ENCODE results near the gene MID2. TPM values are rescaled to one million over a fixed set of nuclear protein-coding genes. Genes with fewer than 3 reads are reported as not detected.

Gene MID2
- total RNA-seq, 1 experiment from 2014 or later: 1.6 TPM

DNA sequence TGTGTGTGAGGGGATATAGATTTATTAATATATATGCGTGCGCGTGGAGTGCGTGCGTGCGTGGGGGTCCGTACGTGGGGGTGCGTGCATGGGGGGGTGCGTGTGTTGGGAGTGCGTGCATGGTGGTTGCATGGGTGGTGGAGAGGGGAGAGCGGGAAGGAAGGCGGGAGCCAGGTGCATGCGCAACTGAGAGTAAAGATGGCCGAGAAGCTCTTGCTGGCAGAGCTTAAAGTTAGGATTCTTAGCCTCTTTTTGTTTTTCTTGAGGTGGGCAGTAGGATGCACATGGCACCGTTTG lies 110.7 kb downstream of the MID2 start:
- H4K5ac ChIP-seq (ENCODE audit: insufficient read length, low read depth, low read length): no peak overlapping the region
- no peak overlapping the region for H2BK12ac ChIP-seq (ENCODE audit: insufficient read length, low read depth, low read length)
- H3T11ph ChIP-seq (ENCODE audit: low read length): no peak overlapping the region
- Mint-ChIP-seq H3K27me3 (ENCODE audit: low read depth) (peaks cover 3% of the 10 kb centered on the region), H3K4me1 (peaks cover 5 to 15% of the 10 kb centered on the region in 2 experiments; a peak in 3 of 4 replicates), H3K36me3 (ENCODE audit: insufficient read depth in 1 of 3, low read depth in 3 of 3) (peaks cover 0 to 16% (median 8%) of the 10 kb centered on the region in 3 experiments; a peak in 4 of 7 replicates), H3K9me3 (peaks cover 0 to 32% of the 10 kb centered on the region in 2 experiments; a peak in 2 of 5 replicates), H3K4me3 (peak overlapping the region in 1 of 2 experiments; percentile 84; a peak in 2 of 5 replicates), H3K27ac (no peak overlapping the region)
- H3K4ac ChIP-seq (ENCODE audit: low read depth, low read length): no peak overlapping the region
- no peaks in the 10 kb centered on the region; the same call in 1 of the 2 replicates for H3K4me1 ChIP-seq (ENCODE audit: insufficient read depth, low read length)
- TF ChIP-seq, protein P1, sequence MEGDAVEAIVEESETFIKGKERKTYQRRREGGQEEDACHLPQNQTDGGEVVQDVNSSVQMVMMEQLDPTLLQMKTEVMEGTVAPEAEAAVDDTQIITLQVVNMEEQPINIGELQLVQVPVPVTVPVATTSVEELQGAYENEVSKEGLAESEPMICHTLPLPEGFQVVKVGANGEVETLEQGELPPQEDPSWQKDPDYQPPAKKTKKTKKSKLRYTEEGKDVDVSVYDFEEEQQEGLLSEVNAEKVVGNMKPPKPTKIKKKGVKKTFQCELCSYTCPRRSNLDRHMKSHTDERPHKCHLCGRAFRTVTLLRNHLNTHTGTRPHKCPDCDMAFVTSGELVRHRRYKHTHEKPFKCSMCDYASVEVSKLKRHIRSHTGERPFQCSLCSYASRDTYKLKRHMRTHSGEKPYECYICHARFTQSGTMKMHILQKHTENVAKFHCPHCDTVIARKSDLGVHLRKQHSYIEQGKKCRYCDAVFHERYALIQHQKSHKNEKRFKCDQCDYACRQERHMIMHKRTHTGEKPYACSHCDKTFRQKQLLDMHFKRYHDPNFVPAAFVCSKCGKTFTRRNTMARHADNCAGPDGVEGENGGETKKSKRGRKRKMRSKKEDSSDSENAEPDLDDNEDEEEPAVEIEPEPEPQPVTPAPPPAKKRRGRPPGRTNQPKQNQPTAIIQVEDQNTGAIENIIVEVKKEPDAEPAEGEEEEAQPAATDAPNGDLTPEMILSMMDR (conservative IDR thresholded peaks at IDR 0.05): no peak
- H4K8ac ChIP-seq (replicated peaks; ENCODE audit: insufficient read length, low read depth, low read length): no peak overlapping the region
- H3K79me2 ChIP-seq (ENCODE audit: insufficient read depth, low read length): no peaks in the 10 kb centered on the region
- no peak overlapping the region for H3K18ac ChIP-seq (ENCODE audit: insufficient read length, low read depth, low read length)
- H2BK120ac ChIP-seq (ENCODE audit: low read depth, low read length, poor library complexity, severe bottlenecking): no peak overlapping the region
- H3K56ac ChIP-seq (ENCODE audit: insufficient read length, low read depth, low read length): no peak overlapping the region
- H3K23ac ChIP-seq (ENCODE audit: insufficient read length, low read depth, low read length): no peak overlapping the region
- H4K91ac ChIP-seq (ENCODE audit: insufficient read length, low read depth, low read length): no peak overlapping the region
- no CpG with 5 or more reads among the region's 16 CpGs for WGBS (ENCODE audit: extremely low coverage, insufficient read length, low lambda C conversion rate)
- peak overlapping the region; percentile 5 for H3K9ac ChIP-seq (ENCODE audit: extremely low read depth, insufficient read length, low read length)
- H3K23me2 ChIP-seq (ENCODE audit: insufficient read length, low read depth, low read length, poor library complexity, severe bottlenecking): no peaks in the 10 kb centered on the region
- no peak overlapping the region for H3K27ac ChIP-seq (ENCODE audit: insufficient read length, low read depth, low read length)
- no peak overlapping the region for H2BK15ac ChIP-seq (ENCODE audit: low read depth, low read length)
- H2AK5ac ChIP-seq (ENCODE audit: insufficient read length, low read length): no peak overlapping the region
- no peaks in the 10 kb centered on the region for H3K9me3 ChIP-seq (ENCODE audit: control insufficient read depth, low read depth, low read length)
- no peak for DNase-seq
- no peaks in the 10 kb centered on the region for H3K79me1 ChIP-seq (ENCODE audit: insufficient read depth, low read depth, low read length, poor library complexity, severe bottlenecking)
- no peaks in the 10 kb centered on the region for H4K20me1 ChIP-seq (ENCODE audit: control insufficient read depth, insufficient read depth, insufficient read length)
- H3K27me3 ChIP-seq (ENCODE audit: insufficient read depth, low read length): no peaks in the 10 kb centered on the region
- H2BK20ac ChIP-seq (ENCODE audit: low read depth, low read length, poor library complexity, severe bottlenecking): no peak overlapping the region
- H2AFZ ChIP-seq (ENCODE audit: low read length): no peak overlapping the region
- H3K14ac ChIP-seq (ENCODE audit: insufficient read depth, low read length): no peak overlapping the region
- H2BK5ac ChIP-seq (ENCODE audit: insufficient read length, low read length): no peak overlapping the region
- H3K4me2 ChIP-seq (ENCODE audit: insufficient read depth, insufficient read length, low read length): peak overlapping the region; percentile 66

Data from H9 (cell line).